HepG2 (cell line): ENCODE measurements around the gene CD244.

Source experiments
- CHD4 ChIP-seq: fragments of 200-600 bp; sonication (generic); IDR thresholded peaks from 2 replicates; pipeline ENCODE4 v1.7.0; 2017; ENCODE audit warnings: mild to moderate bottlenecking, low read length, borderline replicate concordance
- E2F5 ChIP-seq: sonication (generic); formaldehyde crosslinking; conservative IDR thresholded peaks from 2 replicates; pipeline ENCODE4 v1.4.0; 2020; ENCODE audit warnings: missing genetic modification reagents
- NFYB ChIP-seq: sonication (generic); formaldehyde crosslinking; IDR thresholded peaks from 2 replicates; pipeline ENCODE4 v1.4.0; 2020; ENCODE audit warnings: missing genetic modification reagents
- PRMT3 ChIP-seq: sonication (generic); formaldehyde crosslinking; IDR thresholded peaks from 2 replicates; pipeline ENCODE4 v1.8.1; 2022; ENCODE audit warnings: low read depth, mild to moderate bottlenecking, moderate library complexity, missing genetic modification reagents, borderline replicate concordance
- SCMH1 ChIP-seq: sonication (generic); formaldehyde crosslinking; IDR thresholded peaks from 2 replicates; pipeline ENCODE4 v1.9.0; 2021; ENCODE audit warnings: missing genetic modification reagents, mild to moderate bottlenecking, borderline replicate concordance
- SIN3A ChIP-seq: IDR thresholded peaks from 2 replicates; pipeline ENCODE4 v1.6.1; 2011; ENCODE audit warnings: low read depth, mild to moderate bottlenecking, control low read depth, low read length, borderline replicate concordance
- USF2 ChIP-seq, 2 experiments: sonication (generic) in 1 of 2; formaldehyde crosslinking in 1 of 2; IDR thresholded peaks; 2 replicates each; pipeline versions ENCODE4 v1.5.1 to v1.6.1; 2011 to 2020; ENCODE audit warnings: borderline replicate concordance in 1 of 2, low read depth in 1 of 2, low read length in 1 of 2, mild to moderate bottlenecking in 1 of 2, missing genetic modification reagents in 1 of 2, moderate library complexity in 1 of 2
- ZBTB20 ChIP-seq: sonication (generic); formaldehyde crosslinking; IDR thresholded peaks from 2 replicates; pipeline ENCODE4 v1.8.1; 2023; ENCODE audit warnings: missing genetic modification reagents, low read depth, mild to moderate bottlenecking, borderline replicate concordance
- ZNF260 ChIP-seq: sonication (generic); formaldehyde crosslinking; IDR thresholded peaks from 2 replicates; pipeline ENCODE4 v1.4.0; 2020; ENCODE audit warnings: missing genetic modification reagents, low read depth, mild to moderate bottlenecking, borderline replicate concordance
- ZNF292 ChIP-seq: sonication (generic); formaldehyde crosslinking; IDR thresholded peaks from 2 replicates; pipeline ENCODE4 v1.8.1; 2022; ENCODE audit warnings: mild to moderate bottlenecking, low read depth, missing genetic modification reagents, borderline replicate concordance
- ZNF501 ChIP-seq: sonication (generic); formaldehyde crosslinking; IDR thresholded peaks from 2 replicates; pipeline ENCODE4 v1.5.1; 2020; ENCODE audit warnings: mild to moderate bottlenecking, moderate library complexity, missing genetic modification reagents
- TF ChIP-seq, protein P1 (sequence below): sonication (generic); formaldehyde crosslinking; IDR thresholded peaks from 2 replicates; pipeline ENCODE4 v1.5.0; 2020; ENCODE audit warnings: mild to moderate bottlenecking, missing genetic modification reagents, moderate library complexity
- TF ChIP-seq, protein P2 (sequence below): sonication (generic); formaldehyde crosslinking; IDR thresholded peaks from 2 replicates; pipeline ENCODE4 v1.4.0; 2020; ENCODE audit warnings: missing genetic modification reagents

- TF ChIP-seq USF2 (IDR thresholded peaks at IDR 0.05; ENCODE audit: low read depth, low read length) (no peak), USF2 (CRISPR knock-in tag; IDR thresholded peaks at IDR 0.05; ENCODE audit: borderline replicate concordance) (no peak), ZNF260 (CRISPR knock-in tag) (no peak), SCMH1 (CRISPR knock-in tag) (no peak), ZNF292 (CRISPR knock-in tag) (no peak), NFYB (CRISPR knock-in tag) (no peak), ZBTB20 (CRISPR knock-in tag) (no peak), CHD4 (no peak), SIN3A (no peak), PRMT3 (no peak), ZNF501 (CRISPR knock-in tag) (no peak), E2F5 (no peak)
- TF ChIP-seq, protein P1, sequence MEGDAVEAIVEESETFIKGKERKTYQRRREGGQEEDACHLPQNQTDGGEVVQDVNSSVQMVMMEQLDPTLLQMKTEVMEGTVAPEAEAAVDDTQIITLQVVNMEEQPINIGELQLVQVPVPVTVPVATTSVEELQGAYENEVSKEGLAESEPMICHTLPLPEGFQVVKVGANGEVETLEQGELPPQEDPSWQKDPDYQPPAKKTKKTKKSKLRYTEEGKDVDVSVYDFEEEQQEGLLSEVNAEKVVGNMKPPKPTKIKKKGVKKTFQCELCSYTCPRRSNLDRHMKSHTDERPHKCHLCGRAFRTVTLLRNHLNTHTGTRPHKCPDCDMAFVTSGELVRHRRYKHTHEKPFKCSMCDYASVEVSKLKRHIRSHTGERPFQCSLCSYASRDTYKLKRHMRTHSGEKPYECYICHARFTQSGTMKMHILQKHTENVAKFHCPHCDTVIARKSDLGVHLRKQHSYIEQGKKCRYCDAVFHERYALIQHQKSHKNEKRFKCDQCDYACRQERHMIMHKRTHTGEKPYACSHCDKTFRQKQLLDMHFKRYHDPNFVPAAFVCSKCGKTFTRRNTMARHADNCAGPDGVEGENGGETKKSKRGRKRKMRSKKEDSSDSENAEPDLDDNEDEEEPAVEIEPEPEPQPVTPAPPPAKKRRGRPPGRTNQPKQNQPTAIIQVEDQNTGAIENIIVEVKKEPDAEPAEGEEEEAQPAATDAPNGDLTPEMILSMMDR: no peak
- TF ChIP-seq, protein P2, sequence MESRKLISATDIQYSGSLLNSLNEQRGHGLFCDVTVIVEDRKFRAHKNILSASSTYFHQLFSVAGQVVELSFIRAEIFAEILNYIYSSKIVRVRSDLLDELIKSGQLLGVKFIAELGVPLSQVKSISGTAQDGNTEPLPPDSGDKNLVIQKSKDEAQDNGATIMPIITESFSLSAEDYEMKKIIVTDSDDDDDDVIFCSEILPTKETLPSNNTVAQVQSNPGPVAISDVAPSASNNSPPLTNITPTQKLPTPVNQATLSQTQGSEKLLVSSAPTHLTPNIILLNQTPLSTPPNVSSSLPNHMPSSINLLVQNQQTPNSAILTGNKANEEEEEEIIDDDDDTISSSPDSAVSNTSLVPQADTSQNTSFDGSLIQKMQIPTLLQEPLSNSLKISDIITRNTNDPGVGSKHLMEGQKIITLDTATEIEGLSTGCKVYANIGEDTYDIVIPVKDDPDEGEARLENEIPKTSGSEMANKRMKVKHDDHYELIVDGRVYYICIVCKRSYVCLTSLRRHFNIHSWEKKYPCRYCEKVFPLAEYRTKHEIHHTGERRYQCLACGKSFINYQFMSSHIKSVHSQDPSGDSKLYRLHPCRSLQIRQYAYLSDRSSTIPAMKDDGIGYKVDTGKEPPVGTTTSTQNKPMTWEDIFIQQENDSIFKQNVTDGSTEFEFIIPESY: no peak
These were observed 73.5 kb downstream of the CD244 start for GRCh38 chr1:160789051-160789701.
